Adipocyte (in vitro differentiated cells): ENCODE data around the gene CRK.
"Not testable (repeated sequence)": the region's sequence is repeated elsewhere in the genome, so short reads cannot be mapped to it uniquely, and the experiment has no call there.

Experiments used
- DNase-seq: peaks from one replicate; pipeline ENCODE4 v3.0.0-alpha.2; 2015; ENCODE audit warnings: low read depth
- H3K27me3 ChIP-seq: replicated peaks from 2 replicates; pipeline ENCODE4 v1.7.0; 2013; ENCODE audit warnings: mild to moderate bottlenecking, low read length, moderate library complexity; ENCODE audit not compliant: control insufficient read depth, insufficient read depth
- H3K36me3 ChIP-seq: 2 replicates; pipeline ENCODE4 v1.7.0; 2013; ENCODE audit warnings: low read length, mild to moderate bottlenecking, moderate library complexity; ENCODE audit not compliant: control insufficient read depth, insufficient read depth, severe bottlenecking
- H3K4me1 ChIP-seq: 2 replicates; pipeline ENCODE4 v1.7.0; 2013; ENCODE audit warnings: mild to moderate bottlenecking, low read length, moderate library complexity; ENCODE audit not compliant: control insufficient read depth, insufficient read depth
- H3K4me3 ChIP-seq: 2 replicates; pipeline ENCODE4 v1.7.0; 2013; ENCODE audit warnings: mild to moderate bottlenecking, low read length, moderate library complexity
- H3K9ac ChIP-seq: 2 replicates; pipeline ENCODE4 v1.7.0; 2013; ENCODE audit warnings: mild to moderate bottlenecking, low read length, moderate library complexity
- H3K9me3 ChIP-seq: 2 replicates; pipeline ENCODE4 v1.7.0; 2013; ENCODE audit warnings: mild to moderate bottlenecking, low read length, moderate library complexity; ENCODE audit not compliant: control insufficient read depth

The CRK gene

DNA sequence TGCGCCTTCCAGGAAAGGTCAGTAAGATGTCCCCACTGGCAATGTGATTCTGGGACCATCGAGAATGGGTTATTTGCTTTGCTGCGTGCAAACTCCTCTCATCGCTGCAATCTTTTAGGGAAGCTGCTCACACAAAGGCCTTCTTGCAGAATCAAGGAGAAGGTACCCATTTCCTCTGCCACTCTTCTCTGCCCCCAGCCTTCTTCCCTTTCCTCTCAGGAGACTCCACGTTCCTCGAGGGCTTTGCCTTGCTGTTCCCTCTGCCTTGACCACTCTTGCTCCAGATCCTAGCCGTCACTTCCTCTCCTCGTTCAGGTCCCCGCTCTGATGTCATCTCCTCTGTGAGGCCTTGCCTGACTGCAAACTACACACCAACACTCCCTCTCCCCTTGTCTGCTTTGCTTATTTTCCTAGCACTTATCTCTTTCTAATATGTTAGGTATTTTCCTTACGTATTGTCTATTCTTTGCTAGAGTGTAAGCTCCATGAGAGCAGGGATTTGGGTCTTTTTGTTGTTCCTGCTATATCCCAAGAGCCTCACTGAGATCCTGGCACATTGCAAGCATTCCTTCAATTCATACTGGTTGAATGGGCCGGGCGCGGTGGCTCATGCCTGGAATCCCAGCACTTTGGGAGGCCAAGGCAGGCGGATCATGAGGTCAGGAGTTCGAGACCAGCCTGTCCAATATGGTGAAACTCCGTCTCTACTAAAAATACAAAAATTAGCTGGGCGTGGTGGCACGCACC is 5.3 kb upstream of the CRK start:
- DNase-seq = no peak
- Histone ChIP-seq H3K27me3 (no peaks in the 10 kb centered on the region), H3K36me3 (peaks cover 34% of the 10 kb centered on the region)

DNA sequence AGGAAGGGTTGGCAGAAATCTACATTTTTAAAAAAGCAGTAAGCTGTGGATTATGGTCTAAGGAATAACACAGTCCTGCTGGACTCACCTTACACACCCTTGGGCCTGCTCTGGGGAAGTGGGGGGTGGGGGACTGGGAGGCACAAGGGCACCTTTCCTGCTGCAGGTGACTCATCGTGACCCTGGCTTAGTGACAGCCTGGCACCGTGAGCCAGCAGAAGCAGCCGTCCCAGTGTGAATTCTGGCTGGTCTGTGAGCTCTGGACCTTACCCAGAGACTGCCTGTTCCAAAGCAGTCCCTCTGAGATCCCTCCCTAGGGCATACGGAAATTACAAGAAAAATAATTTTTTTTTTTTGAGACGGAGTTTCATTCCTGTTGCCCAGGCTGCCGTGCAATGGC is 4.2 kb upstream of the CRK start:
- Histone ChIP-seq H3K36me3 (peaks cover 23% of the 10 kb centered on the region), H3K9ac (peak overlapping the region; percentile 9), H3K4me3 (no peak overlapping the region), H3K27me3 (no peaks in the 10 kb centered on the region), H3K9me3 (no peaks in the 10 kb centered on the region), H3K4me1 (peaks cover 12% of the 10 kb centered on the region)
- DNase-seq = no peak

More for the DNA sequence above, 5.3 kb upstream of the CRK start:
- Histone ChIP-seq H3K9ac (no peak overlapping the region), H3K4me1 (peaks cover 12% of the 10 kb centered on the region), H3K4me3 (no peak overlapping the region), H3K9me3 (no peaks in the 10 kb centered on the region)

DNA sequence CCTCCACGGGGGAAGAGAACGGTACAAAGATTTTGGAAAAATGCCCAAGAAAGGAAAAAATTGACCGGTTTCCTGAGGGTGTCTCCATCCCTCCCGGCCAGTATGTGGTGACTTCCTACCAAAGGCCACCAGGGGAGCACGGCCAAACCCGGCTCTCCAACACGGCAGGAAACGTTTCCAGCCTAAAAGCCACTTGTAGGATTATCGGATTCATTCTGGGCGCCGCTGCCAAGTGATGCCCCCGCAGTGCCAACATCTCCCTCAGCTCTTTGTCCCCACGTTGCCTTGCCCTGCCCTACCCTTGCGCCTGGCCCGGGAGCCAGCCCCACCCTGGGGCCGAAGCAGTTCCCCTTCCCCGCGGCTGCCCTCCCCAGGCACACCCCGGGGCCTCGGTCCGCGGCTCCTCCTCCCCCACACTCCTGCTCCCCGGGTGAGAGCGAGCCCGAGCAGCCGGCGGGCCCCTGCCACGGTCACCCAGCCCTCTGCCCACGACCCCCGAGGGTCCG is 688 bp downstream of the CRK start:
- peak; percentile 90 for DNase-seq

DNA sequence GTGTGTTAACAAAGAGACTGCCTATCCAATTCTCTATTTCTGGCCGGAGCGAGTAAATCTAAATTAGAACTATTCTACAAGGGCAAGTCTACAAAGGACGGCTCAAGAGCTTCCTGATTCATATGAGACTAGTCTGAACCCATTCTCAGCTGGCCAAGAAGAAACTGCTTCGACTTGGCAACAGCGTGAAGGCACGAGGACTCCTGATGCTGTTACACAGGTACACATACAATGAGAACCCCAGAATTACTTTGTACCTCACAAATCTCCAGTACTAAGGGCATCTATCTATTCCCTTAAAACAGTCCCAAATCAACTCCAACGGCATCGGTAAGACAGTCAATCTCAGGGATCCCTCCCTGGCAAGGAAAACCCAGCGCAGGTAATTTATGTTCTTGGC is 1.5 kb downstream of the CRK start:
- Histone ChIP-seq H3K36me3 (peaks cover 17% of the 10 kb centered on the region), H3K4me3 (peak overlapping the region; percentile 95), H3K27me3 (no peaks in the 10 kb centered on the region), H3K9ac (peak overlapping the region; percentile 99), H3K9me3 (no peaks in the 10 kb centered on the region), H3K4me1 (peaks cover 23% of the 10 kb centered on the region)
- DNase-seq = no peak

More for the DNA sequence above, 688 bp downstream of the CRK start:
- peak overlapping the region; percentile 99 for H3K9ac ChIP-seq
- peaks cover 30% of the 10 kb centered on the region for H3K4me1 ChIP-seq
- H3K4me3 ChIP-seq = peak overlapping the region; percentile 95
- no peaks in the 10 kb centered on the region for H3K27me3 ChIP-seq
- peaks cover 17% of the 10 kb centered on the region for H3K36me3 ChIP-seq
- no peaks in the 10 kb centered on the region for H3K9me3 ChIP-seq

DNA sequence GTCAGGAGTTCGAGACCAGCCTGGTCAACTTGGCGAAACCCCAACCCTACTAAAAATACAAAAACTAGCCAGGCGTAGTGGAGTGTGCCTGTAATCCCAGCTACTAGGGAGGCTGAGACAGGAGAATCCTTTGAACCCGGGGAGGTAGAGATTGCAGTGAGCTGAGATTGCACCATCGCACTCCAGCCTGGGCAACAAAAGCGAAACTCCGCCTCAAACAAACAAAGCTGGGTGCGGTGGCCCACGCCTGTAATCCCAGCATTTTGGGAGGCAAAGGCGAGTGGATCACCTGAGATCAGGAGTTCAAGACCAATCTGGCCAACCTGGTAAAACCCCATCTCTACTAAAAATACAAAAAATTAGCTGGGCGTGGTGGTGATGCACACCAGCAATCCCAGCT is 2.3 kb downstream of the CRK start:
- DNase-seq, H3K9me3 ChIP-seq, H3K4me3 ChIP-seq, H3K9ac ChIP-seq, H3K27me3 ChIP-seq: not testable (repeated sequence)
- Histone ChIP-seq H3K36me3 (peaks cover 17% of the 10 kb centered on the region), H3K4me1 (peaks cover 27% of the 10 kb centered on the region)

DNA sequence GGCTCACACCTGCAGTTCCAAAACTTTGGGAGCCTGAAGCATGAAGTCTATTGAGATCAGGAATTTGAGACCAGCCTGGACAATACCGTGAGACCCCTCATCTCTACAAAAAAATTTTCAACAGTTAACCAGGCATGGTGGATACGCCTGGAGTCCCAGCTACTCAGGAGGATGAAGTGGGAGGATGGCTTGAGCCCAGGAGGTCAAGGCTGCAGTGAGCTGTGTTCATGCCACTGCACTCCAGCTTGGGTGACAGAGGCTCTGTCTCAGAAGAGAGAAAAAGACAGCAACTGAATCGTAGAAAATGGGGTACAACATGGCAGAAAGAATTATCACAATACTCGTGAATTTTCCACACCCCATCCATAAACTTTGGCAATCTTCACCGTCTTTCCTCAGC is 3.2 kb downstream of the CRK start:
- Histone ChIP-seq H3K27me3 (no peaks in the 10 kb centered on the region), H3K9ac (no peak overlapping the region), H3K4me3 (no peak overlapping the region), H3K9me3 (no peaks in the 10 kb centered on the region), H3K4me1 (peaks cover 27% of the 10 kb centered on the region), H3K36me3 (peaks cover 17% of the 10 kb centered on the region)
- no peak for DNase-seq

DNA sequence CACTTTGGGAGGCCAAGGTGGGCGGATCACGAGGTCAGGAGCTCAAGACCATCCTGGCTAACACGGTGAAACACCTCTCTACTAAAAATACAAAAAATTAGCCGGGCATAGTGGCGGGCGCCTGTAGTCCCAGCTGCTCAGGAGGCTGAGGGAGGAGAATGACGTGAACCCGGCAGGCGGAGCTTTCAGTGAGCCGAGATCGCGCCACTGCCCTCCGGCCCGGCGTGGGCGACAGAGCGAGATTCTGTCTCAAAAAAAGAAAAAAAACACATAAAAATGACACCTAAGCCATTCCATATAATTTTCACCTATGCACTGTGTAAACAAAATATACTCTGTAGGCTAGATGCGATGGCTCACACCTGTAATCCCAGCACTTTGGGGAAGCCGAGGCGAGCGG is 5.8 kb downstream of the CRK start:
- H3K4me1 ChIP-seq = peaks cover 27% of the 10 kb centered on the region
- not testable (repeated sequence) for DNase-seq, H3K27me3 ChIP-seq, H3K9me3 ChIP-seq, H3K4me3 ChIP-seq, H3K9ac ChIP-seq
- H3K36me3 ChIP-seq = peaks cover 17% of the 10 kb centered on the region

DNA sequence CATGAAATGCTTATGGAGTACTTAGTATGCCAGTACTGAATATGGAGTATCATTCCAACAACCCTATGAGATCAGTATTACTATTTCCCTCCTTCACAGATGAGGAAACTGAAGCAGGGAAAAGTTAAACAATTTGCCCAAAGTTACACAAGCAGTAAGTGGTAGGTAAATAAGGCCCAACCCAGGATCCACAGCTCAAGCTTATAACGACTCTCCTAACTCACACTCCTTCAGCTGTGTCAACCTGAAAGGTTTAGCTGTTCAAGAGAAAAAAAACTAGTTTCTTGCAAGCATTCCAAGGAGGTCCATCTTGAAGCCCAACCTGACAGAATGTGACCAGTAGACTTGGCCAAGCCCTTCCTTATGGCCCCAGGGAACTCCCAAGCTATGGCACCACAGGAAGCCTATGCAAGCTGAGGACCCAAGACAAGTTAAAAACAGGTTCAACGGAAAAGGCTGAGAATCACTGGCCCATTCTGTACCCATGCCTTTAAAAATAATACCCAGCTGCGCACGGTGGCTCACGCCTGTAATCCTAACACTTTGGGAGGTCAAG is 6.5 kb downstream of the CRK start:
- DNase-seq = no peak
- H3K4me3 ChIP-seq = no peak overlapping the region
- H3K9me3 ChIP-seq = no peaks in the 10 kb centered on the region
- peaks cover 17% of the 10 kb centered on the region for H3K36me3 ChIP-seq
- peaks cover 22% of the 10 kb centered on the region for H3K4me1 ChIP-seq
- H3K27me3 ChIP-seq = no peaks in the 10 kb centered on the region
- no peak overlapping the region for H3K9ac ChIP-seq

DNA sequence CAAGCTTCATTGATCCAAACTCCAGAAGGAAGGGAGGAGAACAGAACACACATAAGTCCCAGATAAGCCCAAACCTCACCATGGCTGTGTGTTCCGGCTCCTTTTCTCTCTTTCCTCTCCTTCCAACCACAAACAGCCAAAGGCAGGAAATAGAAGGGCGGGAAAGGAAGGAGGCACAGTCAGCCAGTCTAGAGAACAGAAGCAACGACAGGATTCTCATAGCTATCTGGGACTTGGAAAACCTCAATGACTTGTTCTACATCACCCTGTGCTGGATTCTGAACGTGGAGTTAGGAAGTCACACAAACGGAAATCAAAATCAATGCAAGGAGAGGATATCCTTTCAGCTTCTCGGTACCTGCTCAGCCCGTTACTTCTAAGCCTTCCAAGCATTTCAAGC is 9.0 kb downstream of the CRK start:
- Histone ChIP-seq H3K27me3 (no peaks in the 10 kb centered on the region), H3K4me1 (peaks cover 4% of the 10 kb centered on the region), H3K4me3 (no peak overlapping the region), H3K9ac (no peak overlapping the region), H3K9me3 (no peaks in the 10 kb centered on the region), H3K36me3 (peaks cover 2% of the 10 kb centered on the region)
- DNase-seq = no peak

DNA sequence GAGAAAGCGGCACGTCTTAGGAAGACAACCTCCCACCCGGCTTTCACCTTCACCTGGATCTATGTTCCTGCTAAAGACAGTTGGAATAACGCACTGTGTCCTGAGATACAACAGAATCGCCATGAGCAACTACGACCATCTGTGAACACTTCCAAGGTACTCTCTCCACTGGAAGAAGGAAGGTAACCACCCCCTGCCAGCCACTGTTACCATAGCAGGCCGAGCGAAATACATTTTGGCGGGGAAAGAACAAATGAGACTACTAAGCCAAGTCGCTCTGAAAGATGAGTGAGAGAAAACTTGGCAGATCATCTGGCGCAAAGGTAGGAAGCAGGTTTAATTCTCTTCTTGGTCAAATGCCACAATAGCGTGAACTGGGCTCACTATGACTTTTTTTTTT is 9.8 kb downstream of the CRK start:
- H3K9ac ChIP-seq = no peak overlapping the region
- peaks cover 4% of the 10 kb centered on the region for H3K4me1 ChIP-seq
- H3K27me3 ChIP-seq = no peaks in the 10 kb centered on the region
- H3K9me3 ChIP-seq = no peaks in the 10 kb centered on the region
- H3K36me3 ChIP-seq = no peaks in the 10 kb centered on the region
- DNase-seq = no peak
- H3K4me3 ChIP-seq = no peak overlapping the region

DNA sequence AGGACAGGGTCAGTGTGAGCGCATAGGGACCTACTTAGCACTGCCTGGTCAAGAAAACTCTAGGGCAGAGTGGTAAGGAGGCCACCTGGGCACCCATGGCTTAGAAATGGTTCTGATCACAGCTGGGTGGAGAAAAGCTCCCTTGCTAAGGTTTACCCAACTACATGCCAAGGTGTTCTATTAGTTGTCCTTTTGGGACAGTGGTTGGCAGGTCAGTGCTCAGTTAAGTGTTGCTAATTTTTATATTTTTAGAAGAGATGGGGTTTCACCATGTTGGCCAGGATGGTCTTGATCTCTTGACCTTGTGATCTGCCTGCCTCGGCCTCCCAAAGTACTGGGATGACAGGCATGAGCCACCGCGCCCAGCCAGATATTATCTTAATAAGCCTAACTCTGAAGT is 10.3 kb downstream of the CRK start:
- H3K9me3 ChIP-seq, H3K4me1 ChIP-seq, H3K9ac ChIP-seq, H3K27me3 ChIP-seq, H3K4me3 ChIP-seq, DNase-seq, H3K36me3 ChIP-seq: not testable (repeated sequence)
